OCI-LY1 (cell line): ENCODE results near the gene IGFL2.
"Not testable (repeated sequence)": the region's sequence is repeated elsewhere in the genome, so short reads cannot be mapped to it uniquely, and the experiment has no call there.

Experiments
- H2AFZ ChIP-seq: fragments of 200-600 bp; sonication (generic), shearing (Covaris generic); 2 replicates; pipeline ENCODE4 v1.6.0; 2014; ENCODE audit warnings: antibody characterized with exemption, mild to moderate bottlenecking, low read length
- H3F3A ChIP-seq: fragments of 200-600 bp; sonication (generic), shearing (Covaris generic); 2 replicates; pipeline ENCODE4 v1.6.0; 2014; ENCODE audit warnings: mild to moderate bottlenecking, antibody characterized with exemption, low read length, moderate library complexity; ENCODE audit not compliant: insufficient read depth
- H3K27ac ChIP-seq: fragments of 200-600 bp; sonication (generic); 2 replicates; pipeline ENCODE4 v1.5.1; 2014; ENCODE audit warnings: low read length, mixed run types, mild to moderate bottlenecking, low read depth; ENCODE audit not compliant: poor library complexity, severe bottlenecking
- H3K27me3 ChIP-seq: fragments of 200-600 bp; sonication (generic); 2 replicates; pipeline ENCODE4 v1.6.0; 2014; ENCODE audit warnings: antibody characterized with exemption, mild to moderate bottlenecking, low read length, moderate library complexity; ENCODE audit not compliant: insufficient read depth
- H3K36me3 ChIP-seq: fragments of 200-600 bp; sonication (generic); 2 replicates; pipeline ENCODE4 v1.6.1; 2014; ENCODE audit warnings: mild to moderate bottlenecking, antibody characterized with exemption, low read length, moderate library complexity, mixed read lengths; ENCODE audit not compliant: insufficient read depth
- H3K4me1 ChIP-seq: fragments of 200-600 bp; sonication (generic); 2 replicates; pipeline ENCODE4 v1.5.1; 2014; ENCODE audit warnings: mild to moderate bottlenecking, low read length, moderate library complexity; ENCODE audit not compliant: insufficient read depth, severe bottlenecking
- H3K4me2 ChIP-seq: fragments of 200-600 bp; sonication (generic), shearing (Covaris generic); 2 replicates; pipeline ENCODE4 v1.6.1; 2014; ENCODE audit warnings: low read length
- H3K4me3 ChIP-seq: fragments of 200-600 bp; sonication (generic); 2 replicates; pipeline ENCODE4 v1.5.1; 2014; ENCODE audit warnings: low read length, low read depth, mild to moderate bottlenecking, mixed read lengths; ENCODE audit not compliant: poor library complexity, severe bottlenecking
- H3K79me2 ChIP-seq: fragments of 200-600 bp; shearing (Covaris generic); 2 replicates; pipeline ENCODE4 v1.6.1; 2016; ENCODE audit warnings: mixed run types, low read length, mixed read lengths; ENCODE audit not compliant: insufficient read depth
- H3K9ac ChIP-seq: fragments of 200-600 bp; sonication (generic), shearing (Covaris generic); 2 replicates; pipeline ENCODE4 v1.6.1; 2014; ENCODE audit warnings: mild to moderate bottlenecking, low read length, mixed read lengths
- H3K9me2 ChIP-seq: fragments of 200-600 bp; sonication (generic), shearing (Covaris generic); 2 replicates; pipeline ENCODE4 v1.6.1; 2014; ENCODE audit warnings: low read depth, mild to moderate bottlenecking, low read length, mixed read lengths
- H3K9me3 ChIP-seq: fragments of 200-600 bp; shearing (Covaris generic); 2 replicates; pipeline ENCODE4 v1.6.1; 2014; ENCODE audit warnings: low read length, mixed read lengths
- H4K20me1 ChIP-seq: fragments of 200-600 bp; sonication (generic), shearing (Covaris generic); 2 replicates; pipeline ENCODE4 v1.6.0; 2016; ENCODE audit warnings: mild to moderate bottlenecking, low read length; ENCODE audit not compliant: insufficient read depth
- EZH2 ChIP-seq: fragments of 200-600 bp; sonication (generic), shearing (Covaris generic); IDR thresholded peaks from 2 replicates; pipeline ENCODE4 v1.8.0; 2017; ENCODE audit warnings: borderline replicate concordance, mixed run types, mild to moderate bottlenecking, antibody characterized with exemption, low read length, moderate library complexity, mixed read lengths
- TF ChIP-seq, protein P1 (sequence below): fragments of 200-600 bp; sonication (generic), shearing (Covaris generic); IDR thresholded peaks from 2 replicates; pipeline ENCODE4 v1.5.1; 2017; ENCODE audit warnings: mild to moderate bottlenecking, antibody characterized with exemption, low read length, moderate library complexity, mixed read lengths

Gene IGFL2

DNA sequence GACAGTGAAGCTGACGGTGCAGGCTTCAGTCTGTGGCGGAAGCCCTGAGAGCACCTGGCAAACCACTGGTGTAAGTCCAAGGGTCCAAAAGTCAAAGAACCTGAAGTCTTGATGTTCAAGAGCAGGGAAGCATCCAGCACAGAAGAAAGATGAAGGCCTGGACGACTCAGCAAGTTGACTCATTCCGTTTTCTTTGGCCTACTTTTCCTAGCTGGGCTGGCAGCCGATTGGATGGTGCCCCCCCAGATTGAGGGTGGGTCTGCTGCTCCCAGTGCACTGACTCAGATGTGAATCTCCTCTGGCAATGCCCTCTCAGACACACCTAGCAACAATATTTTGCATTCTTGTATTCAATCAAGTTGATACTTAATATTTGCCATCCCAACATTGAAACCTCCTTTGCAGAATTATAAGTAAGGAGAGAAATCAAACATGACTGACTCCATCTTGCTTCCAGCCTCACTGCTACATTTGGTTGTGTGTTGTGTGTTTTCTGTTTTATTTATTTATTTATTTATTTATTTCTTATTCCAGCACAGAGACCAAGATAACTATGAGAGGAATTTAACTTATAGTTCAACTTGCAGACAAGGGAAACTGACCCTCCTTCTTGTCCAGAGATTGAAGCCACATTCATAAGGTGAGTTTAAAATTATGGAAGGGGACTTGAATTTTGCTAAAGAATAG lies 32.8 kb downstream of the IGFL2 start:
- no peak overlapping the region for H3K9ac ChIP-seq
- H2AFZ ChIP-seq: no peak overlapping the region
- no peaks in the 10 kb centered on the region for H4K20me1 ChIP-seq
- no peaks in the 10 kb centered on the region for H3K9me3 ChIP-seq
- no peaks in the 10 kb centered on the region for H3K9me2 ChIP-seq
- H3K27me3 ChIP-seq: no peaks in the 10 kb centered on the region; the same call in 1 of the 2 replicates
- peaks cover 8% of the 10 kb centered on the region for H3K4me1 ChIP-seq
- no peak for TF ChIP-seq EZH2
- TF ChIP-seq, protein P1, sequence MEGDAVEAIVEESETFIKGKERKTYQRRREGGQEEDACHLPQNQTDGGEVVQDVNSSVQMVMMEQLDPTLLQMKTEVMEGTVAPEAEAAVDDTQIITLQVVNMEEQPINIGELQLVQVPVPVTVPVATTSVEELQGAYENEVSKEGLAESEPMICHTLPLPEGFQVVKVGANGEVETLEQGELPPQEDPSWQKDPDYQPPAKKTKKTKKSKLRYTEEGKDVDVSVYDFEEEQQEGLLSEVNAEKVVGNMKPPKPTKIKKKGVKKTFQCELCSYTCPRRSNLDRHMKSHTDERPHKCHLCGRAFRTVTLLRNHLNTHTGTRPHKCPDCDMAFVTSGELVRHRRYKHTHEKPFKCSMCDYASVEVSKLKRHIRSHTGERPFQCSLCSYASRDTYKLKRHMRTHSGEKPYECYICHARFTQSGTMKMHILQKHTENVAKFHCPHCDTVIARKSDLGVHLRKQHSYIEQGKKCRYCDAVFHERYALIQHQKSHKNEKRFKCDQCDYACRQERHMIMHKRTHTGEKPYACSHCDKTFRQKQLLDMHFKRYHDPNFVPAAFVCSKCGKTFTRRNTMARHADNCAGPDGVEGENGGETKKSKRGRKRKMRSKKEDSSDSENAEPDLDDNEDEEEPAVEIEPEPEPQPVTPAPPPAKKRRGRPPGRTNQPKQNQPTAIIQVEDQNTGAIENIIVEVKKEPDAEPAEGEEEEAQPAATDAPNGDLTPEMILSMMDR: no peak
- no peaks in the 10 kb centered on the region for H3K79me2 ChIP-seq
- H3F3A ChIP-seq: no peaks in the 10 kb centered on the region
- H3K36me3 ChIP-seq: no peaks in the 10 kb centered on the region
- H3K27ac ChIP-seq: no peak overlapping the region
- H3K4me3 ChIP-seq: no peak overlapping the region
- no peak overlapping the region for H3K4me2 ChIP-seq

DNA sequence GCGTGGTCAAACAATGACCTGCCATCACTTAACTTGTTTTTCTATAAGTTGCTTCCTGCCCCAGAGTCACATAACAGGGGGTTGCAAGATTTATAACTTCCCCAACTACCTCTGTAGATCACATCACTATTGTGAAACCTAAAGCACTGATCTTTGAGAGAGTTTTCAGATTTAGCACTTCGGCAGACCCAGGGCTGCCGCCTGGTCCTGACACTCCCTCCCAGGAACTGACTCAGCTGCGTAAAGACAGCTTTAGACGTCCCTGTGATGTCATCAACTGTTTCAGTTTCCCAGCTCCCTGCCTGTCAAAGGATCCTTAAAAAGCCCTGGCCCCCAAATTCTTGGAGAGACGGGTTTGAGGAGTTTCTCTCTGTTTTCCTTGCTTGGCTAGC lies 33.3 kb downstream of the IGFL2 start:
- Histone ChIP-seq H3K9me2 (no peaks in the 10 kb centered on the region), H4K20me1 (no peaks in the 10 kb centered on the region), H2AFZ (no peak overlapping the region), H3K9ac (no peak overlapping the region), H3K36me3 (no peaks in the 10 kb centered on the region), H3K27ac (no peak overlapping the region), H3K27me3 (no peaks in the 10 kb centered on the region; the same call in 1 of the 2 replicates), H3F3A (no peaks in the 10 kb centered on the region), H3K79me2 (no peaks in the 10 kb centered on the region), H3K4me1 (peaks cover 8% of the 10 kb centered on the region), H3K4me2 (no peak overlapping the region), H3K9me3 (no peaks in the 10 kb centered on the region), H3K4me3 (no peak overlapping the region)
- no peak for TF ChIP-seq EZH2
- TF ChIP-seq, protein P1: no peak

DNA sequence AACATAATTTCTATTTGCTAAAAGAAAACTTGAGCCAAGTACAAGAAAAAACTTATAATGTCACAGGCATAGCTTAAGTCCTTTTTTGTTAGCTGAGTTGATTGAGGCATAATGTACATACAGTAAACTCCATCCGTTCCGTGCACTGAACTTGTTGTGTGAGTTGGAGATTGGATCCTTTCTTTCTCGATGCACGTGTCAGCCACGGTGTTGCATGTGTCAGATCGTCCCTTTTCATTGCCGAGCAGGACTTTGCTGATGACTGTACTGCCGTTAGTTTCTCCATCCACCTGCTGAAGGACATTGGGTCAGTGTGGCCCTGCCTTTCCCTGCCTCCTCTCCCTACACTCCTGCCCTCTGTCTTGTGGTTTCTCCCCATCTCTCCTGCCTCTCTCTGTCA lies 34.4 kb downstream of the IGFL2 start:
- H3K9ac ChIP-seq: no peak overlapping the region
- H3K4me2 ChIP-seq: no peak overlapping the region
- H2AFZ ChIP-seq: no peak overlapping the region
- H3K9me3 ChIP-seq: no peaks in the 10 kb centered on the region
- no peak overlapping the region for H3K4me3 ChIP-seq
- H3K9me2 ChIP-seq: no peaks in the 10 kb centered on the region
- H3K79me2 ChIP-seq: no peaks in the 10 kb centered on the region
- no peaks in the 10 kb centered on the region for H3F3A ChIP-seq
- H4K20me1 ChIP-seq: no peaks in the 10 kb centered on the region
- no peaks in the 10 kb centered on the region for H3K36me3 ChIP-seq
- TF ChIP-seq, protein P1: no peak
- TF ChIP-seq EZH2: no peak
- H3K27me3 ChIP-seq: no peaks in the 10 kb centered on the region; the same call in 1 of the 2 replicates
- peaks cover 8% of the 10 kb centered on the region for H3K4me1 ChIP-seq
- no peak overlapping the region for H3K27ac ChIP-seq

DNA sequence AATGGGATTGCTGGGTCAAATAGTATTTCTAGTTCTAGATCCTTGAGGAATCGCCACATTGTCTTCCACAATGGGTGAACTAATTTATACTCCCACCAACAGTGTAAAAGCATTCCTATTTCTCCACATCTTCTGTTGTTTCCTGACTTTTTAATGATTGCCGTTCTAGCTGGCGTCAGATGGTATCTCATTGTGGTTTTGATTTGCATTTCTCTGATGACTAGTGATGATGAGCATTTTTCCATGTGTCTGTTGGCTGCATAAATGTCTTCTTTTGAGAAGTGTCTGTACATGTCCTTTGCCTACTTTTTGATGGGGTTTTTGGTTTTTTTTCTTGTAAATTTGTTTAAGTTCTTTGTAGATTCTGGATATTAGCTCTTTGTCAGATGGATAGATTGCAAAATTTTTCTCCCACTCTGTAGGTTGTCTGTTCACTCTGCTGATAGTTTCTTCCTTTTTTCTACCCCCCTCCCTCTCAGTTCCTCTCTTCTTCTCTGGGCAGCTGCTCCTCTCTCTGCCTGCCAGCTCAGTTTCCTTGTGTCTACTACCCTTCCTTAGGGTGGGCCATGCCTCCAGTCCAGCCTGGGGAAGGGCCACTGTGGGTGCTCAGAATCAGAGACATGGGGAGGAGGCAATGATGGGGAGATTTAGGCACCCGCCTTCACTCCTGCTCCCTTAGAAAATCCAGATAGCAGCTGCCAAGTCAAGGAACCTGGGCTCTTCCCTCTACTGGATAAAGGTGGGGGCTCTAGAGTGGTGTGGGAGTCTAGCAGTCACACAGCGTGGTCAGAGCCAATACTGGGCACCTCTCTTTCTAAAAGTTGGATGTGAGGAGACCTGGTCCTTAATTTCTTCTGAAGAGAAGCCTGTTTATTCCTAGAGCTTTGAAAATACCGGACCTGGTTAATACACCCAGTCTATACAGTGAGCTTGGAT lies 37.0 kb downstream of the IGFL2 start:
- H3K36me3 ChIP-seq, H3K9me2 ChIP-seq, H3K4me3 ChIP-seq, H3K9ac ChIP-seq, H3F3A ChIP-seq, H3K9me3 ChIP-seq, H3K27ac ChIP-seq, H4K20me1 ChIP-seq, H3K79me2 ChIP-seq, H2AFZ ChIP-seq, H3K4me1 ChIP-seq, H3K27me3 ChIP-seq: not testable (repeated sequence)
- H3K4me2 ChIP-seq: 0 out of 2 replicates have a peak overlapping the region, but pooled peaks have one; percentile 17
